ENCODE measurements around the gene EPN3. TPM values are rescaled to one million over a fixed set of nuclear protein-coding genes. Genes with fewer than 3 reads are reported as not detected.

The EPN3 gene
- total RNA-seq, 2 donors from 2014 or later, result 18.3 to 79.8 TPM

GRCh38 chr17:50590946-50591737 is 58.6 kb downstream of the EPN3 start:
- Histone ChIP-seq H3K9me3 (no peaks in the 10 kb centered on the region), H3K4me3 (no peak overlapping the region), H3K36me3 (no peaks in the 10 kb centered on the region), H3K4me1 (no peaks in the 10 kb centered on the region), H3K9ac (ENCODE audit: low read depth in 2 of 2, low read length in 2 of 2) (no peak overlapping the region), H3K27me3 (no peaks in the 10 kb centered on the region), H3K27ac (no peak overlapping the region)
- no peak for TF ChIP-seq CTCF (IDR thresholded peaks at IDR 0.05)
- DNase-seq, result no peak
- intact Hi-C loops (cut with DNase I), result no loop called here

GRCh38 chr17:50593321-50593720 is 60.8 kb downstream of the EPN3 start:
- DNase-seq, result no peak
- Histone ChIP-seq H3K9ac (ENCODE audit: low read depth in 2 of 2, low read length in 2 of 2) (no peak overlapping the region), H3K4me1 (no peaks in the 10 kb centered on the region), H3K27me3 (no peaks in the 10 kb centered on the region), H3K4me3 (no peak overlapping the region), H3K36me3 (no peaks in the 10 kb centered on the region), H3K9me3 (no peaks in the 10 kb centered on the region), H3K27ac (no peak overlapping the region)
- TF ChIP-seq CTCF (IDR thresholded peaks at IDR 0.05), result no peak
- intact Hi-C loops (cut with DNase I), result no loop called here

Other genes with a start within 250 kb of the EPN3 start
- gene XYLT2, start 186.6 kb upstream of the EPN3 start, total RNA-seq, result 10 to 100 TPM; 15.6 to 28.5 TPM
- gene MRPL27, start 159.6 kb upstream of the EPN3 start, total RNA-seq, result 100 to 1,000 TPM in 1 of 2 donors, 10 to 100 TPM in 1; 71.7 to 135 TPM
- gene EME1, start 159.5 kb upstream of the EPN3 start, total RNA-seq, result 10 to 100 TPM in 1 of 2 donors, 1 to 10 TPM in 1; 1.8 to 10.1 TPM
- gene LRRC59, start 135.2 kb upstream of the EPN3 start, total RNA-seq, result 100 to 1,000 TPM; 147 to 265 TPM
- 100 to 1,000 TPM in 1 of 2 donors, 10 to 100 TPM in 1; 50.8 to 119 TPM for gene ACSF2, start 106.5 kb upstream of the EPN3 start, total RNA-seq
- gene CHAD, start 63.9 kb upstream of the EPN3 start, total RNA-seq, result 1 to 10 TPM; 1.8 to 3.6 TPM
- gene RSAD1, start 53.9 kb upstream of the EPN3 start, total RNA-seq, result 10 to 100 TPM; 22.2 to 29.3 TPM
- 1 to 10 TPM in 1 of 2 donors, under 1 TPM in 1; 0.56 to 2.8 TPM for gene MYCBPAP, start 24.3 kb upstream of the EPN3 start, total RNA-seq
- 10 to 100 TPM; 41.6 to 53.1 TPM for gene SPATA20, start 14.4 kb downstream of the EPN3 start, total RNA-seq
- under 1 TPM; 0.07 to 0.19 TPM for gene CACNA1G, start 28.0 kb downstream of the EPN3 start, total RNA-seq
- 100 to 1,000 TPM; 187 to 226 TPM for gene ABCC3, start 102.1 kb downstream of the EPN3 start, total RNA-seq
- 10 to 100 TPM; 20.1 to 25.1 TPM for gene ANKRD40, start 175.2 kb downstream of the EPN3 start, total RNA-seq
- gene LUC7L3, start 186.9 kb downstream of the EPN3 start, total RNA-seq, result 10 to 100 TPM; 73.0 to 88.3 TPM
- gene ANKRD40CL, start 234.8 kb downstream of the EPN3 start, total RNA-seq, result 10 to 100 TPM; 44.9 to 54.5 TPM